GM13976 (cell line): ENCODE results near the gene ARX.

Source experiments
- DNase-seq: peaks from one replicate; pipeline ENCODE4 v3.0.0; 2012; ENCODE audit warnings: low spot score
- CTCF ChIP-seq: IDR thresholded peaks from 2 replicates; pipeline ENCODE4 v1.5.1; 2012; ENCODE audit warnings: borderline replicate concordance, mild to moderate bottlenecking; ENCODE audit not compliant: insufficient read depth; ENCODE audit errors: extremely low read depth, missing control alignments, control extremely low read depth
- in situ Hi-C: fragments of 300-500 bp; cut with MboI; formaldehyde crosslinking; loops from one replicate; pipeline ENCODE4 v1.12.0; 2022; ENCODE audit warnings: low sequenced_read_pairs, mixed read lengths, inconsistent platforms; ENCODE audit not compliant: unreplicated experiment

The ARX gene

GRCh38 chrX:25023908-25024307, 8.1 kb upstream of the ARX start:
- DNase-seq = no peak
- TF ChIP-seq CTCF = no peak
- in situ Hi-C loops = no loop called here

GRCh38 chrX:25022499-25023325, 6.9 kb upstream of the ARX start:
- DNase-seq = no peak
- in situ Hi-C loops = no loop called here
- TF ChIP-seq CTCF = no peak

GRCh38 chrX:25020905-25021449, 5.2 kb upstream of the ARX start:
- peak; percentile 60 for TF ChIP-seq CTCF
- peak; percentile 74 for DNase-seq
- in situ Hi-C loops = no loop called here

GRCh38 chrX:25020391-25020904, 4.7 kb upstream of the ARX start:
- in situ Hi-C loops = no loop called here
- DNase-seq = no peak
- TF ChIP-seq CTCF = no peak

- no peak for DNase-seq
- in situ Hi-C loops = no loop called here
- TF ChIP-seq CTCF = no peak
These were observed 4.1 kb upstream of the ARX start for GRCh38 chrX:25019707-25020390.

- DNase-seq = no peak
- in situ Hi-C loops = no loop called here
- TF ChIP-seq CTCF = no peak
These were observed 2.9 kb upstream of the ARX start for GRCh38 chrX:25018682-25019081.
